Thoracic aorta (tissue), 2 donors: ENCODE measurements around the gene PITPNC1. TPM values are rescaled to one million over a fixed set of nuclear protein-coding genes. Genes with fewer than 3 reads are reported as not detected.
A peak's percentile ranks its signal among the peaks of the same experiment; 100 is the strongest.

Source experiments
- ATAC-seq: fragments of 150-250 bp; one replicate; pipeline ENCODE4 v1.8.0; 2017; ENCODE audit warnings: low read depth; ENCODE audit not compliant: insufficient number of reproducible peaks, low FRiP score
- DNase-seq: peaks from one replicate; pipeline ENCODE4 v3.0.0-alpha.2; 2020; ENCODE audit warnings: low spot score
- H3K27ac ChIP-seq, 2 donors: fragments of 200-600 bp; sonication (generic); 1 replicate in 1 of 2; 2 replicates in 1 of 2; pipeline ENCODE4 v1.5.1; 2016; ENCODE audit warnings: mild to moderate bottlenecking in 2 of 2, moderate library complexity in 2 of 2
- H3K27me3 ChIP-seq: fragments of 200-600 bp; sonication (generic); replicated peaks from 2 replicates; pipeline ENCODE4 v1.6.0; 2016; ENCODE audit warnings: mild to moderate bottlenecking; ENCODE audit not compliant: insufficient read depth
- H3K36me3 ChIP-seq: fragments of 200-600 bp; sonication (generic); one replicate; pipeline ENCODE4 v1.5.1; 2016
- H3K4me1 ChIP-seq, 2 donors: fragments of 200-600 bp; sonication (generic); 1 replicate in 1 of 2; 2 replicates in 1 of 2; pipeline versions ENCODE4 v1.5.1 to v1.6.0; 2016; ENCODE audit warnings: low read depth in 2 of 2, mild to moderate bottlenecking in 1 of 2; ENCODE audit not compliant: control insufficient read depth in 1 of 2
- H3K4me3 ChIP-seq: fragments of 200-600 bp; sonication (generic); 2 replicates; pipeline ENCODE4 v1.5.1; 2016; ENCODE audit warnings: mild to moderate bottlenecking
- H3K9me3 ChIP-seq: fragments of 200-600 bp; sonication (generic); 2 replicates; pipeline ENCODE4 v1.5.1; 2016
- CTCF ChIP-seq: fragments of 200-600 bp; sonication (generic); IDR thresholded peaks from one replicate; pipeline ENCODE4 v1.5.1; 2019; ENCODE audit warnings: antibody characterized with exemption
- total RNA-seq, 2 donors: library from RNA; depleted of rRNA; stranded (reverse); fragments of >200 nt; gene quantifications; one replicate each; pipeline versions ENCODE4 v1.1.0 to v1.2.3, GENCODE V29; 2016

The PITPNC1 gene
- total RNA-seq, 2 donors from 2014 or later: 8.4 to 28.8 TPM

DNA sequence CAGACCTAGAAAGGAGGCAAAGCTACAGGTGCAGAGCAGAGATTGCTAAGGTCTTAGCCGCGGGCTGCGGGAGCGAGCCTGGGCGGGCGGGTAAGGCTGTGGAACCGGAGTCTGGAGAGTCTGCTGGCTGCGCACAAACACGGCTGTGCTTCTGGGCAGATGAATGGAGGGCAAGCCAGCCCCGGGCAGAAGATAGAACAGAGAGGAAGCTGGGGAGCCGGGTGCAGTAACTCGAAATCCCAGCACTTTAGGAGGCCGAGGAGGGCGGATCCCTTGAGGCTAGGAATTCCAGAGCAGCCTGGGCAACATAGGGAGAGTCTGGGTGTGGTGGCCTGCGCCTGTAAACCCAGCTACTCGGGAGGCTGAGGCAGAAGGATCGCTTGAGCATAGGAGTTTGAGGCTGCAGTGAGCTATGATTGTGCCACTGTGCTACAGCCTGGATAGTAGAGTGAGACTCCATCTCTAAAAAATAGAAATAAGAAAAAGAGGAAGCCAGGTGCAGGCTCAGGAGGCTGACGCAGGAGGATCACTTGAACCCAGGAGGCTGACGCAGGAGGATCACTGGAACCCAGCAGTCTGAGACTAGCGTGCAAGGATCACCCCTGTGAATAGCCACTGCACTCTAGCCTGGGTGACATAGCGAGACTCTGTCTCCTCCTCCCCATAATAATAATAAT, 56.3 kb downstream of the PITPNC1 start:
- H3K27ac ChIP-seq: no peak overlapping the region
- H3K27me3 ChIP-seq: no peaks in the 10 kb centered on the region
- H3K4me3 ChIP-seq: no peak overlapping the region
- no peaks in the 10 kb centered on the region for H3K4me1 ChIP-seq
- no peaks in the 10 kb centered on the region for H3K36me3 ChIP-seq
- ATAC-seq (no peak), DNase-seq (no peak)
- no peak for TF ChIP-seq CTCF
- no peaks in the 10 kb centered on the region for H3K9me3 ChIP-seq

GRCh38 chr17:67434061-67434525, 57.0 kb downstream of the PITPNC1 start:
- DNase-seq: no peak
- Histone ChIP-seq H3K27ac (no peak overlapping the region), H3K9me3 (no peaks in the 10 kb centered on the region), H3K27me3 (no peaks in the 10 kb centered on the region), H3K4me3 (peak overlapping the region; percentile 17), H3K4me1 (no peaks in the 10 kb centered on the region), H3K36me3 (no peaks in the 10 kb centered on the region)
- no peak for TF ChIP-seq CTCF
- no peak for ATAC-seq

GRCh38 chr17:67435122-67435521, 58.0 kb downstream of the PITPNC1 start:
- no peaks in the 10 kb centered on the region for H3K9me3 ChIP-seq
- no peak for ATAC-seq
- DNase-seq: no peak
- H3K27me3 ChIP-seq: no peaks in the 10 kb centered on the region
- no peaks in the 10 kb centered on the region for H3K4me1 ChIP-seq
- H3K27ac ChIP-seq: no peak overlapping the region
- no peak overlapping the region for H3K4me3 ChIP-seq
- no peaks in the 10 kb centered on the region for H3K36me3 ChIP-seq
- no peak for TF ChIP-seq CTCF

GRCh38 chr17:67435786-67436185, 58.7 kb downstream of the PITPNC1 start:
- Histone ChIP-seq H3K9me3 (no peaks in the 10 kb centered on the region), H3K4me3 (no peak overlapping the region), H3K36me3 (no peaks in the 10 kb centered on the region), H3K27me3 (no peaks in the 10 kb centered on the region), H3K27ac (no peak overlapping the region), H3K4me1 (no peaks in the 10 kb centered on the region)
- no peak for TF ChIP-seq CTCF
- no peak for DNase-seq
- no peak for ATAC-seq

GRCh38 chr17:67436233-67436632, 59.2 kb downstream of the PITPNC1 start:
- H3K4me3 ChIP-seq: no peak overlapping the region
- no peaks in the 10 kb centered on the region for H3K4me1 ChIP-seq
- no peaks in the 10 kb centered on the region for H3K9me3 ChIP-seq
- DNase-seq: no peak
- H3K36me3 ChIP-seq: no peaks in the 10 kb centered on the region
- ATAC-seq: no peak
- no peaks in the 10 kb centered on the region for H3K27me3 ChIP-seq
- TF ChIP-seq CTCF: no peak
- H3K27ac ChIP-seq: no peak overlapping the region
